Central memory CD8-positive, alpha-beta T cell (primary cell): ENCODE data around the gene CCNH.

Experiments used
- ATAC-seq: fragments of 150-1000 bp; cut with Tn5 transposase; replicated peaks from 2 replicates; pipeline ENCODE4 v1.10.0; 2022; ENCODE audit warnings: mild to moderate bottlenecking, moderate FRiP score, moderate number of reproducible peaks; ENCODE audit not compliant: poor library complexity, severe bottlenecking; ENCODE audit errors: extremely low read depth
- DNase-seq, 2 donors: peaks; one replicate each; pipeline ENCODE4 v3.0.0; 2021; ENCODE audit warnings: low spot score in 2 of 2
- H3K27ac Mint-ChIP-seq: one replicate; pipeline ENCODE4 v1.8.0; 2022; ENCODE audit warnings: low read depth, mild to moderate bottlenecking, moderate library complexity, mixed read lengths
- H3K27me3 Mint-ChIP-seq: one replicate; pipeline ENCODE4 v1.8.0; 2022; ENCODE audit warnings: mixed read lengths
- H3K36me3 Mint-ChIP-seq: one replicate; pipeline ENCODE4 v1.8.0; 2022; ENCODE audit warnings: mild to moderate bottlenecking, moderate library complexity, mixed read lengths; ENCODE audit not compliant: insufficient read depth
- H3K4me1 Mint-ChIP-seq: one replicate; pipeline ENCODE4 v1.8.0; 2022; ENCODE audit warnings: mixed read lengths
- H3K4me3 Mint-ChIP-seq: one replicate; pipeline ENCODE4 v1.8.0; 2022; ENCODE audit warnings: mild to moderate bottlenecking, moderate library complexity, mixed read lengths
- H3K9me3 Mint-ChIP-seq: one replicate; pipeline ENCODE4 v1.8.0; 2022; ENCODE audit warnings: mixed read lengths

Gene CCNH

GRCh38 chr5:87421307-87421706 lies 8.6 kb upstream of the CCNH start:
- H3K4me3 Mint-ChIP-seq: no peak overlapping the region
- H3K4me1 Mint-ChIP-seq: no peaks in the 10 kb centered on the region
- ATAC-seq (no peak), DNase-seq (no peak)
- no peaks in the 10 kb centered on the region for H3K9me3 Mint-ChIP-seq
- H3K27me3 Mint-ChIP-seq: no peaks in the 10 kb centered on the region
- H3K36me3 Mint-ChIP-seq: no peaks in the 10 kb centered on the region
- H3K27ac Mint-ChIP-seq: no peak overlapping the region

GRCh38 chr5:87418506-87418905 lies 5.8 kb upstream of the CCNH start:
- H3K9me3 Mint-ChIP-seq: no peaks in the 10 kb centered on the region
- no peaks in the 10 kb centered on the region for H3K4me1 Mint-ChIP-seq
- H3K27ac Mint-ChIP-seq: no peak overlapping the region
- no peaks in the 10 kb centered on the region for H3K27me3 Mint-ChIP-seq
- H3K4me3 Mint-ChIP-seq: no peak overlapping the region
- DNase-seq (no peak), ATAC-seq (no peak)
- H3K36me3 Mint-ChIP-seq: no peaks in the 10 kb centered on the region

GRCh38 chr5:87413343-87413645 lies 564 bp upstream of the CCNH start:
- H3K4me1 Mint-ChIP-seq: peaks cover 37% of the 10 kb centered on the region
- peaks cover 40% of the 10 kb centered on the region for H3K36me3 Mint-ChIP-seq
- H3K27me3 Mint-ChIP-seq: no peaks in the 10 kb centered on the region
- ATAC-seq (no peak), DNase-seq (no peak)
- peak overlapping the region; percentile 97 for H3K27ac Mint-ChIP-seq
- H3K4me3 Mint-ChIP-seq: peak overlapping the region; percentile 84
- H3K9me3 Mint-ChIP-seq: no peaks in the 10 kb centered on the region

GRCh38 chr5:87411973-87412629 lies 629 bp downstream of the CCNH start:
- H3K9me3 Mint-ChIP-seq: no peaks in the 10 kb centered on the region
- H3K36me3 Mint-ChIP-seq: peaks cover 51% of the 10 kb centered on the region
- DNase-seq (no peak), ATAC-seq (peak; percentile 30)
- peak overlapping the region; percentile 97 for H3K27ac Mint-ChIP-seq
- peaks cover 48% of the 10 kb centered on the region for H3K4me1 Mint-ChIP-seq
- H3K27me3 Mint-ChIP-seq: no peaks in the 10 kb centered on the region
- H3K4me3 Mint-ChIP-seq: peak overlapping the region; percentile 84

GRCh38 chr5:87411586-87411972 lies 1.2 kb downstream of the CCNH start:
- H3K27me3 Mint-ChIP-seq: no peaks in the 10 kb centered on the region
- H3K27ac Mint-ChIP-seq: peak overlapping the region; percentile 97
- peaks cover 57% of the 10 kb centered on the region for H3K36me3 Mint-ChIP-seq
- DNase-seq (no peak), ATAC-seq (no peak)
- H3K4me1 Mint-ChIP-seq: peaks cover 53% of the 10 kb centered on the region
- peak overlapping the region; percentile 84 for H3K4me3 Mint-ChIP-seq
- no peaks in the 10 kb centered on the region for H3K9me3 Mint-ChIP-seq

GRCh38 chr5:87410931-87411330 lies 1.8 kb downstream of the CCNH start:
- no peak for ATAC-seq
- no peak for DNase-seq
- Mint-ChIP-seq H3K27ac (peak overlapping the region; percentile 97), H3K9me3 (no peaks in the 10 kb centered on the region), H3K27me3 (no peaks in the 10 kb centered on the region), H3K4me3 (peak overlapping the region; percentile 84), H3K4me1 (peaks cover 60% of the 10 kb centered on the region), H3K36me3 (peaks cover 62% of the 10 kb centered on the region)

GRCh38 chr5:87408204-87408603 lies 4.5 kb downstream of the CCNH start:
- DNase-seq (no peak), ATAC-seq (peak; percentile 38)
- Mint-ChIP-seq H3K9me3 (no peaks in the 10 kb centered on the region), H3K27ac (peak overlapping the region; percentile 94), H3K4me1 (peaks cover 64% of the 10 kb centered on the region), H3K4me3 (peak overlapping the region; percentile 12), H3K27me3 (no peaks in the 10 kb centered on the region), H3K36me3 (peaks cover 82% of the 10 kb centered on the region)

GRCh38 chr5:87405472-87406155 lies 7.1 kb downstream of the CCNH start:
- no peaks in the 10 kb centered on the region for H3K27me3 Mint-ChIP-seq

GRCh38 chr5:87404359-87404758 lies 8.4 kb downstream of the CCNH start:
- H3K4me1 Mint-ChIP-seq: peaks cover 41% of the 10 kb centered on the region
- DNase-seq (no peak), ATAC-seq (no peak)
- H3K27me3 Mint-ChIP-seq: no peaks in the 10 kb centered on the region
- H3K36me3 Mint-ChIP-seq: peaks cover 81% of the 10 kb centered on the region
- H3K9me3 Mint-ChIP-seq: no peaks in the 10 kb centered on the region
- no peak overlapping the region for H3K27ac Mint-ChIP-seq
- no peak overlapping the region for H3K4me3 Mint-ChIP-seq

More at GRCh38 chr5:87405472-87406155, 7.1 kb downstream of the CCNH start:
- no peak for ATAC-seq
- Mint-ChIP-seq H3K4me1 (peaks cover 48% of the 10 kb centered on the region), H3K36me3 (peaks cover 80% of the 10 kb centered on the region), H3K9me3 (no peaks in the 10 kb centered on the region), H3K4me3 (peak overlapping the region; percentile 21), H3K27ac (peak overlapping the region; percentile 94)
- DNase-seq: no peak

GRCh38 chr5:87403899-87404298 lies 8.8 kb downstream of the CCNH start:
- Mint-ChIP-seq H3K27me3 (no peaks in the 10 kb centered on the region), H3K36me3 (peaks cover 81% of the 10 kb centered on the region), H3K27ac (no peak overlapping the region), H3K4me3 (no peak overlapping the region), H3K9me3 (no peaks in the 10 kb centered on the region), H3K4me1 (peaks cover 36% of the 10 kb centered on the region)
- DNase-seq (no peak), ATAC-seq (no peak)

GRCh38 chr5:87403409-87403808 lies 9.3 kb downstream of the CCNH start:
- H3K9me3 Mint-ChIP-seq: no peaks in the 10 kb centered on the region
- peak overlapping the region; percentile 44 for H3K27ac Mint-ChIP-seq
- no peak overlapping the region for H3K4me3 Mint-ChIP-seq
- H3K27me3 Mint-ChIP-seq: no peaks in the 10 kb centered on the region
- peaks cover 31% of the 10 kb centered on the region for H3K4me1 Mint-ChIP-seq
- DNase-seq (no peak), ATAC-seq (no peak)
- H3K36me3 Mint-ChIP-seq: peaks cover 81% of the 10 kb centered on the region

GRCh38 chr5:87401626-87402025 lies 11.1 kb downstream of the CCNH start:
- H3K4me3 Mint-ChIP-seq: no peak overlapping the region
- ATAC-seq (no peak), DNase-seq (no peak)
- H3K9me3 Mint-ChIP-seq: no peaks in the 10 kb centered on the region
- no peaks in the 10 kb centered on the region for H3K27me3 Mint-ChIP-seq
- peak overlapping the region; percentile 70 for H3K27ac Mint-ChIP-seq
- peaks cover 76% of the 10 kb centered on the region for H3K36me3 Mint-ChIP-seq
- H3K4me1 Mint-ChIP-seq: peaks cover 16% of the 10 kb centered on the region

GRCh38 chr5:87400305-87400899 lies 12.3 kb downstream of the CCNH start:
- DNase-seq: no peak
- Mint-ChIP-seq H3K36me3 (peaks cover 74% of the 10 kb centered on the region), H3K4me3 (no peak overlapping the region), H3K27ac (no peak overlapping the region), H3K4me1 (peaks cover 10% of the 10 kb centered on the region), H3K27me3 (no peaks in the 10 kb centered on the region), H3K9me3 (no peaks in the 10 kb centered on the region)
- peak; percentile 70 for ATAC-seq
